ENCODE results near the gene ITFG2. TPM values are rescaled to one million over a fixed set of nuclear protein-coding genes. Genes with fewer than 3 reads are reported as not detected.

Gene ITFG2
- total and polyA plus RNA-seq, 2 experiments from 2014 or later: 20.9 to 23.5 TPM

GRCh38 chr12:2833327-2833726 lies 20.9 kb downstream of the ITFG2 start:
- H3K27me3 ChIP-seq: no peaks in the 10 kb centered on the region
- H3K4me3 ChIP-seq: no peak overlapping the region
- H3K4me1 ChIP-seq (ENCODE audit: insufficient read depth): peaks cover 8% of the 10 kb centered on the region
- H3K4me2 ChIP-seq: no peak overlapping the region
- no peak for TF ChIP-seq EZH2phosphoT487 (IDR thresholded peaks at IDR 0.05; ENCODE audit: low read depth, severe bottlenecking, unreplicated experiment)
- TF ChIP-seq EZH2 (IDR thresholded peaks at IDR 0.05; ENCODE audit: borderline replicate concordance): no peak
- TF ChIP-seq, protein P1, sequence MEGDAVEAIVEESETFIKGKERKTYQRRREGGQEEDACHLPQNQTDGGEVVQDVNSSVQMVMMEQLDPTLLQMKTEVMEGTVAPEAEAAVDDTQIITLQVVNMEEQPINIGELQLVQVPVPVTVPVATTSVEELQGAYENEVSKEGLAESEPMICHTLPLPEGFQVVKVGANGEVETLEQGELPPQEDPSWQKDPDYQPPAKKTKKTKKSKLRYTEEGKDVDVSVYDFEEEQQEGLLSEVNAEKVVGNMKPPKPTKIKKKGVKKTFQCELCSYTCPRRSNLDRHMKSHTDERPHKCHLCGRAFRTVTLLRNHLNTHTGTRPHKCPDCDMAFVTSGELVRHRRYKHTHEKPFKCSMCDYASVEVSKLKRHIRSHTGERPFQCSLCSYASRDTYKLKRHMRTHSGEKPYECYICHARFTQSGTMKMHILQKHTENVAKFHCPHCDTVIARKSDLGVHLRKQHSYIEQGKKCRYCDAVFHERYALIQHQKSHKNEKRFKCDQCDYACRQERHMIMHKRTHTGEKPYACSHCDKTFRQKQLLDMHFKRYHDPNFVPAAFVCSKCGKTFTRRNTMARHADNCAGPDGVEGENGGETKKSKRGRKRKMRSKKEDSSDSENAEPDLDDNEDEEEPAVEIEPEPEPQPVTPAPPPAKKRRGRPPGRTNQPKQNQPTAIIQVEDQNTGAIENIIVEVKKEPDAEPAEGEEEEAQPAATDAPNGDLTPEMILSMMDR (IDR thresholded peaks at IDR 0.05; ENCODE audit: poor library complexity): no peak
- no peaks in the 10 kb centered on the region for H3K9me3 ChIP-seq (ENCODE audit: low read depth)
- DNase-seq (ENCODE audit: low spot score): no peak
- H3K9me2 ChIP-seq (replicated peaks; ENCODE audit: insufficient read depth): no peaks in the 10 kb centered on the region
- WGBS (ENCODE audit: low lambda C conversion rate, missing lambda C conversion rate): 65% methylated on average over 5 of the region's 5 CpGs
- H3K79me2 ChIP-seq: no peaks in the 10 kb centered on the region
- H3K27ac ChIP-seq: no peak overlapping the region
- H2AFZ ChIP-seq: no peak overlapping the region
- H4K20me1 ChIP-seq (ENCODE audit: insufficient read depth, poor library complexity, severe bottlenecking): no peaks in the 10 kb centered on the region
- H3K36me3 ChIP-seq (replicated peaks; ENCODE audit: insufficient read depth, low read depth): no peaks in the 10 kb centered on the region

GRCh38 chr12:2833810-2834209 lies 21.3 kb downstream of the ITFG2 start:
- Histone ChIP-seq H3K27ac (no peak overlapping the region), H2AFZ (no peak overlapping the region), H3K9me3 (ENCODE audit: low read depth) (no peaks in the 10 kb centered on the region), H3K9me2 (replicated peaks; ENCODE audit: insufficient read depth) (no peaks in the 10 kb centered on the region), H3K4me2 (no peak overlapping the region), H3K79me2 (no peaks in the 10 kb centered on the region), H3K36me3 (replicated peaks; ENCODE audit: insufficient read depth, low read depth) (no peaks in the 10 kb centered on the region), H3K27me3 (no peaks in the 10 kb centered on the region), H3K4me3 (no peak overlapping the region), H4K20me1 (ENCODE audit: insufficient read depth, poor library complexity, severe bottlenecking) (no peaks in the 10 kb centered on the region), H3K4me1 (ENCODE audit: insufficient read depth) (peaks cover 8% of the 10 kb centered on the region)
- TF ChIP-seq EZH2phosphoT487 (IDR thresholded peaks at IDR 0.05; ENCODE audit: low read depth, severe bottlenecking, unreplicated experiment) (no peak), EZH2 (IDR thresholded peaks at IDR 0.05; ENCODE audit: borderline replicate concordance) (no peak)
- TF ChIP-seq, protein P1 (IDR thresholded peaks at IDR 0.05; ENCODE audit: poor library complexity): no peak
- DNase-seq (ENCODE audit: low spot score): no peak
- WGBS (ENCODE audit: low lambda C conversion rate, missing lambda C conversion rate): 94% methylated on average over 9 of the region's 9 CpGs

DNA sequence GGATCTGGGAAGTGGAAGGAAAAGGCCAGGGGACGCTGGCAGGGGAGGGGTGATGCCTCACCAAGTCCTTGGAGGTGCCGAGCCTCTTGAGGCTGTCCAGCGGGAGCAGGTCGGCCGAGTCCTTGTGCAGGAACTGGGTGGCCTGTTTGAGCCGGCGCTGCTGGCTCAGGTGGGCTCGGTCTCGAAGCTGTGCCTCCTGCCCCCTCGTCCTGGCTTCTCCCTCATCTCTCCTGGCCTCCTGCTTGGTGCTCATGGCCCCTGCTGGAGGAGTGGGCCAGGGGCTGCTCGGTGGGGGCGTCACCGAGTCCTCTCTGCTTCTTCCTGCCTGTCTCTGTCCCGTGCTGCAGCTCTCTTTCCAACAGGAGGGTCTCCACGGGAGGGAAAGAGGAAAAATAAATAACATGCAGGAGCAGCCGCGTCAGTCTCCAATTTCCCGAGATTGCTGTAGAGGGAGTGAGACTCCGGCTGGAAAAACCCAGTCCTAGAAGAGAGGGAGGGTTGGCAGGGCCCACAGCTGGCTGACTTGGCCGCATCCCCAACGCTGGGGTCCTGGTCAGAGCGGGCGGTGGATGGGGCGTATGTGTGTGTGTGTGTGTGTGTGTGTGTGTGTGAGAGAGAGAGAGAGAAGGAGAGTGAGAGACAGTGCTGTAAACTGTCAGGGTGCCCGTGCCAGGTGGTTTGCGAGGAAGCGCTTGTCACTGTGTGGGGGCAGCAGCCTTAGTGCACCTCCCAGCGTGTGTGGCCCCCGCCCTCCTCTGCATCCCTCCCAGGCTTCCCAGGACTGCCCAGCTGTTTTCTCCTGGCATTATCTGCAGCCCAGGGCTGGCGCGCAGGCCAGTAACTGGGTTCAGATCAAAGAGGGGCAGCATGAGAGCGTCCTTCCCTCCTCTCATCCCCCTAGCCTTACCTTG lies 22.4 kb downstream of the ITFG2 start, which contains the start of gene NRIP2:
Gene NRIP2 (minus strand): TSS at position 455 of the 911 bp plus-strand sequence. CDS start 52 bp downstream, at position 403.
- Histone ChIP-seq H3K27ac (peak within 1 kb of the TSS; percentile 63), H3K79me2 (no peaks in the 10 kb centered on the region), H3K9me3 (ENCODE audit: low read depth) (no peaks in the 10 kb centered on the region), H3K4me3 (no peak within 1 kb of the TSS), H3K4me1 (ENCODE audit: insufficient read depth) (peaks cover 8% of the 10 kb centered on the region), H3K36me3 (replicated peaks; ENCODE audit: insufficient read depth, low read depth) (no peaks in the 10 kb centered on the region), H4K20me1 (ENCODE audit: insufficient read depth, poor library complexity, severe bottlenecking) (no peaks in the 10 kb centered on the region), H3K27me3 (no peaks in the 10 kb centered on the region), H2AFZ (no peak within 1 kb of the TSS), H3K4me2 (peak within 1 kb of the TSS; percentile 67), H3K9me2 (replicated peaks; ENCODE audit: insufficient read depth) (no peaks in the 10 kb centered on the region)
- TF ChIP-seq, protein P1 (IDR thresholded peaks at IDR 0.05; ENCODE audit: poor library complexity): peak; percentile 35
- TF ChIP-seq EZH2phosphoT487 (IDR thresholded peaks at IDR 0.05; ENCODE audit: low read depth, severe bottlenecking, unreplicated experiment): no peak
- WGBS (ENCODE audit: low lambda C conversion rate, missing lambda C conversion rate): 37% methylated on average over 32 of the region's 32 CpGs
- peak; percentile 80 for DNase-seq (ENCODE audit: low spot score)

All from hepatocyte (in vitro differentiated cells).